Common myeloid progenitor, CD34-positive (primary cell): ENCODE results near the gene APOA4.

Source experiments
- CTCF ChIA-PET: fragments of 350-600 bp; sonication (Branson Sonifier 250); formaldehyde crosslinking; loops from one replicate; lab custom pipeline; 2021; ENCODE audit warnings: antibody characterized with exemption; lab: Charles Lee
- POLR2A ChIA-PET: fragments of 350-600 bp; sonication (Branson Sonifier 250); formaldehyde crosslinking; loops from one replicate; lab custom pipeline; 2021; ENCODE audit warnings: antibody characterized with exemption; lab: Charles Lee
- DNase-seq, 3 donors: peaks; one replicate each; pipeline versions ENCODE4 v3.0.0 to v3.0.0-alpha.2; 2013
- H3K27ac ChIP-seq, 2 experiments: 1 replicate in 1 of 2; 2 replicates in 1 of 2; pipeline ENCODE4 v1.7.0; 2013; ENCODE audit warnings: inconsistent platforms in 2 of 2, low read length in 2 of 2, mild to moderate bottlenecking in 2 of 2, low read depth in 1 of 2, moderate library complexity in 1 of 2; ENCODE audit not compliant: severe bottlenecking in 2 of 2, insufficient read depth in 1 of 2, poor library complexity in 1 of 2
- H3K27me3 ChIP-seq, 5 experiments: replicated peaks in 2 of 5; 1 replicate in 3 of 5; 2 replicates in 2 of 5; pipeline versions ENCODE4 v1.6.1 to v1.7.0; 2013; ENCODE audit warnings: low read length in 4 of 5, mild to moderate bottlenecking in 2 of 5, moderate library complexity in 2 of 5, inconsistent platforms in 1 of 5; ENCODE audit not compliant: insufficient read depth in 5 of 5, control insufficient read depth in 4 of 5
- H3K36me3 ChIP-seq, 4 experiments: 1 replicate in 2 of 4; 2 replicates in 2 of 4; pipeline versions ENCODE4 v1.6.1 to v1.7.0; 2013; ENCODE audit warnings: low read length in 3 of 4, control low read depth in 1 of 4, mild to moderate bottlenecking in 1 of 4; ENCODE audit not compliant: control insufficient read depth in 4 of 4, insufficient read depth in 4 of 4
- H3K4me1 ChIP-seq, 4 experiments: 1 replicate in 3 of 4; 2 replicates in 1 of 4; pipeline versions ENCODE4 v1.6.1 to v1.7.1; 2013; ENCODE audit warnings: low read length in 3 of 4, mild to moderate bottlenecking in 3 of 4, control low read depth in 1 of 4, inconsistent platforms in 1 of 4, moderate library complexity in 1 of 4; ENCODE audit not compliant: control insufficient read depth in 4 of 4, insufficient read depth in 4 of 4; ENCODE audit errors: control extremely low read depth in 1 of 4
- H3K4me3 ChIP-seq, 7 experiments: 1 replicate in 4 of 7; 2 replicates in 3 of 7; pipeline versions ENCODE4 v1.5.1 to v1.7.0; 2013; ENCODE audit warnings: mild to moderate bottlenecking in 7 of 7, low read length in 6 of 7, moderate library complexity in 6 of 7, inconsistent platforms in 2 of 7, low read depth in 2 of 7, control low read depth in 1 of 7; ENCODE audit not compliant: insufficient read depth in 4 of 7, control insufficient read depth in 1 of 7; ENCODE audit errors: extremely low read depth in 1 of 7
- H3K9me3 ChIP-seq, 5 experiments: 1 replicate in 4 of 5; 2 replicates in 1 of 5; pipeline versions ENCODE4 v1.6.1 to v1.7.1; 2013; ENCODE audit warnings: low read length in 4 of 5, mild to moderate bottlenecking in 2 of 5, inconsistent platforms in 1 of 5, low read depth in 1 of 5, moderate library complexity in 1 of 5; ENCODE audit not compliant: control insufficient read depth in 4 of 5, insufficient read depth in 2 of 5; ENCODE audit errors: control extremely low read depth in 1 of 5
- WGBS: methylation state at CpG from one replicate; pipeline ENCODE4 v1.1.5; 2013; ENCODE audit not compliant: insufficient coverage; 5-methylcytosine and 5-hydroxymethylcytosine counted together

Gene APOA4

DNA sequence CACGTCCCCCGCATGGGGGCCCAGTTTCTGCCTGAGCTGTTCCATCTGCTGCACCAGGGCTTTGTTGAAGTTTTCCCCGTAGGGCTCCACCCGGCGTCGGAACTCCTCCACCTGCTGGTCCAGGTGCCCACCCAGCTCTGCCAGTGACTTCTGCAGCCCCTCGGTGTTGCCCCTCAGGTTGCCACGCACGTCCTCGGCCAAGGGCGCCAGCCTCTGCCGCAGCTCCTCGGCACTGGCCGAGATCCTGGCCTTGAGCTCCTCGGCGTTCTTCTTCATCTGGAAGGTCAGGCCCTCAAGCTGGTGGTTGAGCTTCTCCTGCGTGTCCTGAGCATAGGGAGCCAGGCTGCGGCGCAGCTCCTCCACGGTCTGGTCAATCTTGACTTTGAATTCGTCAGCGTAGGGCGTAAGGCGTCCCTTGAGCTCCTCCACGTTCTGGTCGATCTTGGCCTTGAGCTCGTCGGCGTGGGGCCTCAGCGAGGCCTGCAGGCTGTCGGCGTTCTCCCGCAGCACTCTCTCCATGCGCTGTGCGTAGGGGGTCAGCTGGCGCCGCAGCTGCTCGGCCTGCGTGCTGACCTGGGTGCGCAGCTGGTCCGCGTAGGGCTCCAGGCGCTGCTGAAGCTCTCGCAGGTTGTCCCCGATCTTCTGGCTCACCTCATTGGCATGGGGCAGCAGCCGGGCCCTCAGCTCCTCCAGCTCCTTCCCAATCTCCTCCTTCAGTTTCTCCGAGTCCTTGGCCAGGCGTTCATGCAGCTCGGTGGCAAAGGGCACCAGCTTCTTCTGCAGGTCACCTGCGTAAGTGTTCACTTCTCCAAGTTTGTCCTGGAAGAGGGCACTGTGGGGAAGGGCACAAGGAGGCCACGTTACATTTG, 1.8 kb downstream of the APOA4 start:
- H3K36me3 ChIP-seq: no peaks in the 10 kb centered on the region
- H3K27me3 ChIP-seq: no peaks in the 10 kb centered on the region
- H3K4me1 ChIP-seq: no peaks in the 10 kb centered on the region
- DNase-seq: no peak
- no peaks in the 10 kb centered on the region for H3K9me3 ChIP-seq
- whole genome bisulfite sequencing: 98% methylated on average over 49 of the region's 51 CpGs
- POLR2A ChIA-PET: no interaction called here
- H3K27ac ChIP-seq: no peak overlapping the region
- CTCF ChIA-PET: interaction anchor here (0.9 to 1.9 kb wide), 7 partner anchors 9 to 404 kb away, joined by 3 to 7 read pairs (median 3); partner anchors contain the start of gene APOC3
- H3K4me3 ChIP-seq: no peak overlapping the region

GRCh38 chr11:116819049-116819448, 4.1 kb downstream of the APOA4 start:
- no peak overlapping the region for H3K4me3 ChIP-seq
- H3K9me3 ChIP-seq: no peaks in the 10 kb centered on the region
- DNase-seq: no peak
- POLR2A ChIA-PET: no interaction called here
- CTCF ChIA-PET: interaction anchor here (1.5 kb wide), 1 partner anchor 17 kb away, joined by 3 read pairs; no protein-coding TSS in a partner anchor
- 92% methylated on average over 7 of the region's 9 CpGs for WGBS
- no peak overlapping the region for H3K27ac ChIP-seq
- no peaks in the 10 kb centered on the region for H3K27me3 ChIP-seq
- H3K36me3 ChIP-seq: no peaks in the 10 kb centered on the region
- H3K4me1 ChIP-seq: no peaks in the 10 kb centered on the region

DNA sequence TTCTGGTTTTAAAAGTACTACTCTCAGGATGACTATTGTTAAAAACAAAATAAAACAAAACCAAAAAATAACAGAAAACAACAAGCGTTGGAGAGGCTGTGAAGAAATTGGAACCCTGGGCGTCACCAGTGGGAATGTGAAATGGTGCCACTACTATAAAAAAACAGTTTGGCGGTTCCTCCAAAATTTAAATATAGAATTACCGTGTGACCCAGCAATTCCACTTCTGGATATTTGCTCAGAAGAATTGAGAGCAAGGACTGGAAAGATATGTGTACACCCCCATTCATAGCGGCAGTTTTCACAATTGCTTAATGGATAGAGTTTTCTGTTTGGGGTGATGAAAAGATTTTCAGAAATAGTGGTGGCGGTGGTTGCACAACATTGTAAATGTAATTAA, 8.6 kb downstream of the APOA4 start:
- WGBS: 100% methylated on average over 3 of the region's 6 CpGs
- Histone ChIP-seq H3K27ac (no peak overlapping the region), H3K4me1 (no peaks in the 10 kb centered on the region), H3K36me3 (no peaks in the 10 kb centered on the region), H3K9me3 (no peaks in the 10 kb centered on the region), H3K27me3 (peaks cover 0 to 2% (median 0%) of the 10 kb centered on the region in 5 experiments), H3K4me3 (no peak overlapping the region)
- ChIA-PET CTCF (no interaction called here), POLR2A (no interaction called here)
- no peak for DNase-seq

DNA sequence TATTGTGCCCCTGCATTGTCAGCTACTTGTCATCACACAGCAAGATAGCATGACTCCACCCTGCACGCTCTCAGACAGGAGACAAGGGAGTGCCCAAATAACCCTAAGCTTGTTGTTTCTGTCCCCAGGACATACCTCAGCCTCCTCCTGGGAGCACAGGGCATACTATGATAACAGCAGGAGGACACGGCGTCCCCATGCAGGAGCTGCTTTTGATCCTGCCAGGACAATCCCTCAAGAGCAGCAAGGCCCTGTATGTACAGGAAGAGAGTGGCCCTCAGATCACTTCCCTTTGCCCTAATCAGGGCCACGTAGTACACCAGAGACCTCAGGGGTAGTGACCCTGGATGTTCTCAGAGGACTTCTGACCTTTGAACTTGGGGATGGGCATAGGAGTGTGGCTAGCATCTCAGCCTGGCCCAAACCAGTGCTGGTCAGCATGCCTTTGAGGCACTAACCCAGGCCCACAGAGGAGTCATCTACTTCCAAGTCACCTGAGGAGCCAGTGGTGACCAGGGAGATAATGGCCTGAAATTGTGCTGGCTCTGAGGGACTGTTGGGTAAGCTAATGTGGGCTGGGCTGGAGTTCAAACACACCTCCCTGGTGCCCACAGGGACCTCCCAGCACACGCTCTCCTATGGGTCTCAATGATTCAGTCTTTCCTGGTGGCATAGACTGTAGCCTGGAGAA, 9.2 kb downstream of the APOA4 start:
- no peaks in the 10 kb centered on the region for H3K36me3 ChIP-seq
- DNase-seq: no peak
- H3K27me3 ChIP-seq: peaks cover 0 to 2% (median 0%) of the 10 kb centered on the region in 5 experiments
- no peaks in the 10 kb centered on the region for H3K4me1 ChIP-seq
- ChIA-PET POLR2A (interaction anchor here (0.6 kb wide), 1 partner anchor 367 kb away, joined by 3 read pairs; no protein-coding TSS in a partner anchor), CTCF (interaction anchor here (0.9 to 2.0 kb wide), 8 partner anchors 13 to 330 kb away, joined by 3 to 14 read pairs (median 4); partner anchors contain the start of genes APOA1, APOA5 and PAFAH1B2)
- H3K4me3 ChIP-seq: no peak overlapping the region
- H3K27ac ChIP-seq: no peak overlapping the region
- no peaks in the 10 kb centered on the region for H3K9me3 ChIP-seq
- WGBS: 89% methylated on average over 5 of the region's 5 CpGs

DNA sequence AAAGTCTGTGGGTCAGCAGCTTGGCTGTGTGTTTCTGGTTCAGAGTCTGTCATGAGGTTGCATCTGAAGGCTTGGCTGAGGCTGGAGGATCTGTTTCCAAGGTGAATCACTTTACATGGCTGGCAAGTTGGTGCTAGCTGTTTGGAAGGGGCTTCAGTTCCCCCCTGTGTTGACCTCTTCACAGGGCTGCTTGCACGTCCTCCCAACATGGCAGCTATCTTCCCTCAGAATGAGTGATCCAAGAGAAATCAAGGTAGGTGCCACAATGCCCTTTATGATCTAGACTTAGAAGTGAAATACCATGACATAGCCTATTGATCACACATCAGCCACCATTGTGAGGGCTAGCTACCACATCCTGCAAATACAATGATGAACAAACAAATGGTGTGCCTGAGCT, 9.9 kb downstream of the APOA4 start:
- DNase-seq: no peak
- ChIA-PET POLR2A (interaction anchor here (0.6 kb wide), 1 partner anchor 368 kb away, joined by 3 read pairs; no protein-coding TSS in a partner anchor), CTCF (interaction anchor here (0.9 to 2.0 kb wide), 9 partner anchors 10 to 331 kb away, joined by 3 to 14 read pairs (median 4); partner anchors contain the start of genes APOA1, APOA4, APOA5 and PAFAH1B2)
- no peaks in the 10 kb centered on the region for H3K4me1 ChIP-seq
- no peaks in the 10 kb centered on the region for H3K9me3 ChIP-seq
- 91% methylated on average over 1 of the region's 1 CpG for WGBS
- peaks cover 0 to 2% (median 0%) of the 10 kb centered on the region in 5 experiments for H3K27me3 ChIP-seq
- H3K4me3 ChIP-seq: no peak overlapping the region
- H3K36me3 ChIP-seq: no peaks in the 10 kb centered on the region
- no peak overlapping the region for H3K27ac ChIP-seq

GRCh38 chr11:116812109-116812508, 11.0 kb downstream of the APOA4 start:
- no CpG with 5 or more reads among the region's 4 CpGs for WGBS
- CTCF ChIA-PET: interaction anchor here (1.3 to 2.0 kb wide), 2 partner anchors 11 to 22 kb away, joined by 6 to 14 read pairs; partner anchors contain the start of genes APOA4 and APOA5
- peaks cover 0 to 2% (median 0%) of the 10 kb centered on the region in 5 experiments for H3K27me3 ChIP-seq
- no peaks in the 10 kb centered on the region for H3K9me3 ChIP-seq
- no peak overlapping the region for H3K4me3 ChIP-seq
- POLR2A ChIA-PET: no interaction called here
- no peak overlapping the region for H3K27ac ChIP-seq
- no peaks in the 10 kb centered on the region for H3K4me1 ChIP-seq
- no peak for DNase-seq
- H3K36me3 ChIP-seq: no peaks in the 10 kb centered on the region
